NCI-H146 (cell line): ENCODE data around the gene TP73.

Experiments used
- DNase-seq: peaks from one replicate; lab custom pipeline; 2025; lab: John Stamatoyannopoulos, UW

Gene TP73

GRCh38 chr1:3634059-3634800 is 18.1 kb upstream of the TP73 start:
- no peak for DNase-seq

DNA sequence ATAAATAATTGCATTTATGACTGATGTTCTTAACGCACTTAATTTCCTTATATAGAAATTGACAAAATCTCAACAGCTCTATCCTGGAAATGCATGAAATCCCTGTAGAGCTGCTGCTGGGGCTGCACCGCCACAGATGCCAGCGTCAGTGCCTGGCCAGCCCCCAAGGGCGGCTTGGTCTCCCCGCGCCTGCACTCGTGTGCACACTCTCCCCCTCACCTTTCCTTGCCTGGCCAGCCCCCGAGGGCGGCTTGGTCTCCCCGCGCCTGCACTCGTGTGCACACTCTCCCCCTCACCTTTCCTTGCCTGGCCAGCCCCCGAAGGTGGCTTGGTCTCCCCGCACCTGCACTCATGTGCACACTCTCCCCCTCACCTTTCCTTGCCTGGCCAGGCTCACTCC is 16.2 kb upstream of the TP73 start:
- no peak for DNase-seq

GRCh38 chr1:3636531-3636930 is 15.8 kb upstream of the TP73 start:
- DNase-seq = no peak

GRCh38 chr1:3638027-3638426 is 14.3 kb upstream of the TP73 start:
- DNase-seq = no peak

GRCh38 chr1:3638676-3639075 is 13.6 kb upstream of the TP73 start:
- DNase-seq = no peak

GRCh38 chr1:3639397-3639911 is 12.9 kb upstream of the TP73 start:
- DNase-seq = no peak

DNA sequence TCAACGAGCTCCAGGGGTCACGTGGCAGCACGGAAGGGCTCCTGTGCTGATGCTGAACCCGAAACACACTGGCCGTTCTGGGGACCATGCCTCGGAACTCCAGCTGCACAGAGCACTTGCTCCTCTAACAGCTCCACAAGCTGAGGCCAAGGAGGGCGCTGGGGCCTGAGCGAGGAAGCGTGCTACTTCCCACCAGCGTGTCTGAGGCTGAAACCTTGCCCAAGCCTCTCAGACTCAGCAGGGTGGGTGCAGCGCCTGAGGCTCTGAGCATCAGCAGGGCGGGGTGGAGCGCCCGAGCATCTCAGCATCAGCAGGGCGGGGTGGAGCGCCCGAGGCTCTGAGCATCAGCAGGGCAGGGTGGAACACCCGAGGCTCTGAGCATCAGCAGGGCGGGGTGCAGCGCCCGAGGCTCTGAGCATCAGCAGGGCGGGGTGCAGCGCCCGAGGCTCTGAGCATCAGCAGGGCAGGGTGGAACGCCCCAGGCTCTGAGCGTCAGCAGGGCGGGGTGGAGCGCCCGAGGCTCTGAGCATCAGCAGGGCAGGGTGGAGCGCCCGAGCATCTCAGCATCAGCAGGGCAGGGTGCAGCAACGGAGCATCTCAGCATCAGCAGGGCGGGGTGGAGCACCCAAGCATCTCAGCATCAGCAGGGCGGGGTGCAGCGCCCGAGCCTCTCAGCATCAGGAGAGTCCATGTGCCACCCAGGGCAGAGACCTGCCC is 12.0 kb upstream of the TP73 start:
- no peak for DNase-seq

DNA sequence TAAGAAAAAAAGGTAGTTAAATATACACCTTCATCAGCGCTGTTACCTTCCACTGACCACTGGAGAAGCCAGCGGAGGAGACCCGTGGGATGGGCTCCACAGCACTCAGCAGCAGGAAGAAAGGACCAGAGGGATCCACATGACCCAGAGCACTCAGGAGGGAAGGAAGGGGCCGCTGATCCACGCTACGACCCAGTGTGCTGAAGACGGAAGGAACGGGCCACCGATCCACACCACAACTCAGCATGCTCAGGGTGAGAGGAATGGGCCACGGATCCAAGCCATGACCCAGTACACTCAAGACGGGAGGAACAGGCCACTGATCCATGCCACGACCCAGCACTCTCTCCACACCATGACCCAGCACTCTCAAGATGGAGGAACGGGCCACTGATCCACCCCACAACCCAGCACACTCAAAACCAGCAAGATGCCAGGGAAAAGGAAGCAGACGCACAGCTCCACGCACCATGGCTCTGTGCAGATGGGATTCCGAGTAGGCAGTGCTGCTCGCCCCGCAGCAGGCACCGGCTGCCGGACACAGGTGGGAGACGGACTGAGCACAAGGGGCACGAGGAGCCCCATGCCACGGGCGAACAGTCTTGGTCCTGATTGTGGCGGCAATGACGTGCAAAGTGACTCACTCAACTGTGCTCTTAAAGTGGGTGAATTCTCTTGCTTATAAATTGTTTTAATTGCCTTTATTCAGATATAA is 11.1 kb upstream of the TP73 start:
- no peak for DNase-seq

GRCh38 chr1:3641816-3642215 is 10.5 kb upstream of the TP73 start:
- no peak for DNase-seq

- DNase-seq = no peak
Observed at GRCh38 chr1:3642919-3643675, 9.2 kb upstream of the TP73 start.

DNA sequence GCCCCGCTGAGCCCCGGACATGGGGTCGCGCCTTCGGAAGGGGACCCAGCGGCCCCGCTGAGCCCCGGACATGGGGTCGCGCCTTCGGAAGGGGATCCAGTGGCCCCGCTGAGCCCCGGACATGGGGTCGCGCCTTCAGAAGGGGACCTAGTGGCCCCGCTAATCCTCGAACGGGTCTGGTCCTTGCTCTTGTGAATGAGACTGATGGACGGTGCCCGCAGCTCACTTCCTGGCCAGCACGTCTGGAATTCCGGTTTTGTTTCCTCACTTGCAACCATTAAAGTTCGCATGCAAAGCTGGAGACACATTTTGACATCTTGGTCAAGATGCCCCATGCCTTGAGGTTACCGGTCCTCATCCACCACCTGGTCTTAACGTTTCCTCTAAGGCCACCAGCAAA is 8.0 kb upstream of the TP73 start:
- no peak for DNase-seq

- no peak for DNase-seq
Observed at GRCh38 chr1:3645247-3645646, 7.1 kb upstream of the TP73 start.

DNA sequence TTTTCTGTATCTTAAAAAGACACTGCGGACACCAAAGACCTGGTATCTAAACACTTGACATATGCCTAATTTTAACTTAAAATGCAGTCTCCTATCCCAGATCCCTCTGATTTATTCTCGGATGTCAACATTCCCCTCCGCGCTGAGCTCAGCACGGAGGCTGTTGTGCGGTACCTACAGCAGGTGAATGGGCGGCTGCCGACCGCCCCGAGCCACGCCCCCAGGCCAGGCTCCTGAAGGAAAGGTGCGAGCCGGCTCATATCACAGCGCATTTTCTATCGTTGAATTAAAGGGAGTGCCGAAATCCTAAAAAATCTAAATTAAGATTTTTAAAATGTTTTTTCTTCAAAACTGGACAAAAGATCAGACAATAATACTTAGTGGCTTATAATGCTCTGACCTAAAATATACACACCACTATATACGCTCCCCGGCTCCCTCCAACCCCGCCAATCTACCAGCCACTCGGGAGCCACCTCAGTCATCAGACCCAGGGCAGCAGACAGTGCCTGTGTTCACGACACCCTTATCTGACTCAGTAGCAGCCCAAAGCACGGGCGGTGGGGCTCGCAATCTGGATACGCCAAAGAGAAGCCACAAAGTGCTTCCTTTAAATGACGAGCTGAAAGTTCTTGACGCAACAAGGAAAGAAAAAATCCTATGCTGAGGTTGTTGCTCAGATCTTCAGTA is 6.5 kb upstream of the TP73 start:
- no peak for DNase-seq

DNA sequence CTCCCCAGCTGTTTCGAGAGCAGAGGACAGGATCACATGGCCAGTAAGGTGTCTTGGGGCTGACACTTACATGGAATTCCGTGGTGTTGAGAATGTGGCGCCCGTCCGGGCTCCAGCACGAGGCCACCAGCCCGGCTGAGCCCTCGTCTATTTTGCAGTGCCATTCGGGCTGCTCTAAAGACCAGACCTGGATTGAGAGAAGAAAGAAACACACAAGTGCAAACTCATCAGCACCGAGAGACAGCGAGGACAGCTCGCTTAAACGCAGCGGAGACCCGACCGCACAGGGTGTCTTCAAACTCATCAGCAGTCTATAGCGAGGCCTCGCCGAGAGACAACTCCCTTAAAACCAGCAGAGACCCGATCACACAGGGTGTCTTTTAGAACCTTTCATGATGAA is 5.7 kb upstream of the TP73 start:
- DNase-seq = no peak

DNA sequence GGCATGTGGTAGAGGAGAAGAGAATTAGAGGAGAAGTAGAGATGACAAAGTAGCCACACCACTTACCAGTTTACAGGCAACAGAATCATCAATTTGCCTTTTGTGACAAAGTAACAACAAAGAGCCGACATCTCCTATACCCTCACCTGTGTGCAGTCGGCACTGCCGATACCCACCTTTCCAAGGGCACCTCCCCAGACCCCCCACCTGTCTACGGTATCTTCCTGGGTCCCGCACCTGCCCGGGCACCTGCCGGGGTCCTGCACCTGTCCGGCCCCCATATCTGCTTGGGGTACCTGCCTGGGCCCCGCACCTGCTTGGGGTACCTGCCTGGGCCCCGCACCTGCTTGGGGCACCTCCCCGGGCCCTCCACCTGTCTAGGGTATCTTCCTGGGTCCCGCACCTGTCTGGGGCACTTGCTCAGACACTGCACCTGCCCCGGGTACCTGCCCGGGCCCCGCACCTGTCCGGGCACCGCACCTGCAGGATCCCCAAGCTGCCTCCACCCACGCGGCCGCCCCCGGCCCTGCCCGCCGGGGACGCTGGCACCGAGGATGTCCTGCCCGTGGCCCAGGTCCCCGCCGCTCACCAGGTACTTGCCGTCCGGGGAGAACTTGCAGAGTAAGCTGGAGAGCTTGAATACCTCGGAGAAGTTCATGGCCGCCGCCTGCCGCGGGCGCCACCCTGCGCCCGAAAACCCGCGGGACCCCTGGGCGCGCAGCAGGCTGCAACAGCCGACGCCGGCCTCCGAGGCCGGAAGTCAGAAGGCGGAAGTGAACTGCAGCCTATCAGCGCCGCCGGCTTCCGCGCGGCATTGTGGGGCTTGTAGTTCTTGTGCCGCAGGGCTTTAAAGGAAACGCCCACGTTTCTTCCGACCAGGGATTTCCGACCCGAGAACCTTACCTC is 2.7 kb upstream of the TP73 start, which contains the start of gene WRAP73:
Gene WRAP73 (minus strand): TSS at position 762 of the 906 bp plus-strand sequence. CDS start 104 bp downstream, at position 658.
- peak; percentile 83 for DNase-seq

GRCh38 chr1:3650248-3651025 is 1.9 kb upstream of the TP73 start:
- DNase-seq = no peak

- no peak for DNase-seq
Observed at GRCh38 chr1:3651026-3651929, 1.0 kb upstream of the TP73 start.

DNA sequence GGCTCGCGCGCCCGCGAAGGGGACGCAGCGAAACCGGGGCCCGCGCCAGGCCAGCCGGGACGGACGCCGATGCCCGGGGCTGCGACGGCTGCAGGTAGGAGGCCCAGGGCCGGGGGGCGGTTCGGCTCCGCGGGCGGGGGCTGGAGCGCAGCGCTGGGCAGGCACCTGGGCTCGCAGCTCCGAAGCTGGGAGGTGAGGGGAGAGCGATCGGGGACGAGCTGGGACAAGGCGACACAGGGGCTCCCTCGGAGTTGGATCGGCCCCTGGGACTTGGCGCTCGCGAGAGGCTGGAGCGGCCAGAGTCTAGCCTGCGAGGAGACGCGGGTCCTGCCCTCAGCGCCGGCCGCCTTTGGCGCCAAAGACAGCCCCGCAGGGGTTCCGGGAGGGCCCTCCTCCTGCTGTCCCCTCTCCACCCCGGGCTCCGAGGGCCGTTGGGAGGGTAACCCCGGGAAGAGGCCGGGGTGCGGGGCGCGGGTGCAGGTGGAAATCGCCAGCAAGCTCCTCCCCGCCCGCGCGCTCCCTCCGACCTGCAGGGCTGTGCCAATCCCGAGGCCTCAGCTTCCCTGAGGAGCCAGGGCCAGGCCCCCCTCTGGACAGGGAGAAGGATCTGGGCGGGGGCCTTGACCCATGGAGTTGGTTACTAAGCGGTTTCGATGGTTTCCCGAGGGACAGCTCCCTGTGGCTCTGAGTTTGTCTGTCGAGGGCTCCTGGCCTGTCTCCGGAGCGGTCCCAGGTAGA is 401 bp downstream of the TP73 start:
- DNase-seq = peak; percentile 63
